Chondrocyte (in vitro differentiated cells): Measurements from ENCODE around the gene EXD3. TPM values are rescaled to one million over a fixed set of nuclear protein-coding genes. Genes with fewer than 3 reads are reported as not detected.

Experiments
- DNase-seq: peaks from one replicate; pipeline ENCODE4 v3.0.0; 2021; ENCODE audit warnings: mixed read lengths, low spot score
- H3K27ac Mint-ChIP-seq: one replicate; pipeline ENCODE4 v1.8.0; 2021; ENCODE audit warnings: mild to moderate bottlenecking, moderate library complexity, mixed read lengths; ENCODE audit not compliant: unreplicated experiment
- H3K27me3 Mint-ChIP-seq: 2 replicates; pipeline ENCODE4 v1.8.0; 2021; ENCODE audit warnings: low read depth, mixed read lengths
- H3K36me3 Mint-ChIP-seq: 2 replicates; pipeline ENCODE4 v1.8.0; 2021; ENCODE audit warnings: low read depth, mixed read lengths
- H3K4me1 Mint-ChIP-seq: 2 replicates; pipeline ENCODE4 v1.8.0; 2021; ENCODE audit warnings: low read depth, mild to moderate bottlenecking, mixed read lengths
- H3K4me3 Mint-ChIP-seq: one replicate; pipeline ENCODE4 v1.8.0; 2021; ENCODE audit warnings: mild to moderate bottlenecking, moderate library complexity, mixed read lengths; ENCODE audit not compliant: unreplicated experiment
- H3K9me3 Mint-ChIP-seq: 2 replicates; pipeline ENCODE4 v1.8.0; 2021; ENCODE audit warnings: low read depth, mixed read lengths
- CTCF ChIP-seq: fragments of 200-600 bp; sonication (generic); IDR thresholded peaks from 2 replicates; pipeline ENCODE4 v1.5.0; 2021; ENCODE audit warnings: antibody characterized with exemption, mild to moderate bottlenecking, moderate library complexity
- total RNA-seq: library from RNA; stranded (reverse); gene quantifications from 3 replicates; pipeline ENCODE4 v1.2.1, GENCODE V29; 2021

EXD3 gene
- total RNA-seq, 1 donor from 2014 or later: 11.6 TPM

GRCh38 chr9:137358126-137358525 lies 64.8 kb downstream of the EXD3 start:
- Mint-ChIP-seq H3K27ac (no peak overlapping the region), H3K36me3 (peaks cover 21% of the 10 kb centered on the region), H3K4me1 (no peaks in the 10 kb centered on the region), H3K9me3 (peaks cover 26% of the 10 kb centered on the region), H3K27me3 (no peaks in the 10 kb centered on the region), H3K4me3 (no peak overlapping the region)
- no peak for TF ChIP-seq CTCF
- no peak for DNase-seq

- Mint-ChIP-seq H3K9me3 (peaks cover 26% of the 10 kb centered on the region), H3K4me1 (no peaks in the 10 kb centered on the region), H3K27me3 (no peaks in the 10 kb centered on the region), H3K27ac (no peak overlapping the region), H3K36me3 (peaks cover 19% of the 10 kb centered on the region), H3K4me3 (no peak overlapping the region)
- DNase-seq: no peak
- no peak for TF ChIP-seq CTCF
These were observed 65.8 kb downstream of the EXD3 start for GRCh38 chr9:137357166-137357565.

- DNase-seq: no peak
- no peak overlapping the region for H3K4me3 Mint-ChIP-seq
- H3K27me3 Mint-ChIP-seq: no peaks in the 10 kb centered on the region
- no peak for TF ChIP-seq CTCF
- peaks cover 19% of the 10 kb centered on the region for H3K9me3 Mint-ChIP-seq
- no peak overlapping the region for H3K27ac Mint-ChIP-seq
- H3K4me1 Mint-ChIP-seq: no peaks in the 10 kb centered on the region
- H3K36me3 Mint-ChIP-seq: peaks cover 13% of the 10 kb centered on the region
These were observed 67.1 kb downstream of the EXD3 start for GRCh38 chr9:137355761-137356365.

- Mint-ChIP-seq H3K27ac (no peak overlapping the region), H3K4me1 (no peaks in the 10 kb centered on the region), H3K9me3 (peaks cover 16% of the 10 kb centered on the region), H3K4me3 (no peak overlapping the region), H3K36me3 (peaks cover 12% of the 10 kb centered on the region), H3K27me3 (no peaks in the 10 kb centered on the region)
- no peak for TF ChIP-seq CTCF
- no peak for DNase-seq
These were observed 67.9 kb downstream of the EXD3 start for GRCh38 chr9:137354845-137355760.

GRCh38 chr9:137354153-137354844 lies 68.7 kb downstream of the EXD3 start:
- H3K27me3 Mint-ChIP-seq: no peaks in the 10 kb centered on the region
- H3K9me3 Mint-ChIP-seq: peaks cover 15% of the 10 kb centered on the region
- H3K27ac Mint-ChIP-seq: no peak overlapping the region
- no peak for DNase-seq
- peaks cover 12% of the 10 kb centered on the region for H3K36me3 Mint-ChIP-seq
- H3K4me3 Mint-ChIP-seq: no peak overlapping the region
- TF ChIP-seq CTCF: no peak
- no peaks in the 10 kb centered on the region for H3K4me1 Mint-ChIP-seq
